OCI-M2 (cell line): Measurements from ENCODE around the gene ADAMTS4.

ENCODE experiments used
- DNase-seq: peaks from one replicate; lab custom pipeline; 2025; ENCODE audit not compliant: unreplicated experiment; lab: John Stamatoyannopoulos, UW

Gene ADAMTS4

DNA sequence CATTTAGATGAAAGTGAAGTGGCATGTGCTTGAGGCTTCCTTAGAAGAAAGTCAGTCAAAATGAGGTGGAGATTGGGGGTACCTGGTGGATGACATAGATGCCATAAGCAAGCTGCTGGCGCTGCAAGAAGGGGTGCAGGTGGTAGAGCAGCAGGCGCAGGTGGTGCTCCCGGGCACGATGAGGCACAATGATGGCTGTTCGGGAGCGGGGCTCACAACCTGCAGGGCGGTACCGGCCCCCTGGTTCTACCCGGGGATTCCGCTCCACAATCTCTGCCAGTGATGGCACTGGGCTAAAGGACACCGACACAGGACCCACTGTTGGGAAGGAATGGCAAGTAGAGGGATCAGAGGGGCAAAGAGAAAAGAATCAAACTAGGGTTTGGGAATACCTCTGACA lies 23.9 kb downstream of the ADAMTS4 start:
- DNase-seq: no peak

DNA sequence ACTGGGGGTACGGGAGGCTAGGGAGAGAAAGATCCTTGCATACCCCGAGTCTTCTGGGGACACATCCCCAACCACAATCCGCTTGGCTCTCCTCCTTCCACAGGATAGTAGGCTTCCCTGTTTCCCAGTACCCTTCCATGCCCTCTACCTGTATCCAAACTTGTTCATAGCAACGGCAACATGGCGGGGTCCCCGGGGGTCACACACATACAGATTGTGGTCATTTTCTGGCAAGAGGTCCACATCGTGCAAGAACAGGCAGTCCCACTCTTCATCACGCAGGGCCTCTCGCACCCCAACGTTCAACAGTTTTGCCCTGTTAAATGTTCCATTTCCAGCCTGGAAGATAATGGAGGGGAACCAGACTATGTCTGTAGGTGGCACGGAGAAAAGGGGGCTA lies 25.1 kb downstream of the ADAMTS4 start:
- no peak for DNase-seq

GRCh38 chr1:161172776-161173376 lies 26.0 kb downstream of the ADAMTS4 start:
- DNase-seq: no peak

- no peak for DNase-seq
These were observed 26.5 kb downstream of the ADAMTS4 start for GRCh38 chr1:161172349-161172748.

DNA sequence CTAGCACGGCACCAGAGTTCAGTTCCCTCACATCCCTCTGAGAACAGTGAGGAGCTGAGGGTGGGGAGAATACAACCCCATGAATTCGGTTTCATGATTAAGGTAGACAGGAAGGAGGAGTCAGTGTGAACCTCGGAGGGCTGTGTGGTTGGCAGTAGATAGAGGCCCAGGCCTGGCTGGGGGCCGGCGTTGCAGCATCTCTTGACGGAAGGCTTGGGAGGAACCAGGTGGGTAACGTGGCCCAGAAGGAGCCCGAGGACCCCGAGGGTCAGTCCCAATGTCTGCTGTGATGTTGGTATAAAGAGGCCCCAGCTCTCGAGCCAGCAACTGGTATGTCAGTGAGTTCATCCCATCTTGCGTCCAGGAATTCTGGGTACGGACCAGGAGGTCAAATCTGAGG lies 27.2 kb downstream of the ADAMTS4 start:
- DNase-seq: no peak

GRCh38 chr1:161171191-161171590 lies 27.7 kb downstream of the ADAMTS4 start:
- no peak for DNase-seq

- DNase-seq: no peak
These were observed 29.9 kb downstream of the ADAMTS4 start for GRCh38 chr1:161168906-161169305.

GRCh38 chr1:161166669-161167548 lies 31.9 kb downstream of the ADAMTS4 start:
- DNase-seq: no peak

DNA sequence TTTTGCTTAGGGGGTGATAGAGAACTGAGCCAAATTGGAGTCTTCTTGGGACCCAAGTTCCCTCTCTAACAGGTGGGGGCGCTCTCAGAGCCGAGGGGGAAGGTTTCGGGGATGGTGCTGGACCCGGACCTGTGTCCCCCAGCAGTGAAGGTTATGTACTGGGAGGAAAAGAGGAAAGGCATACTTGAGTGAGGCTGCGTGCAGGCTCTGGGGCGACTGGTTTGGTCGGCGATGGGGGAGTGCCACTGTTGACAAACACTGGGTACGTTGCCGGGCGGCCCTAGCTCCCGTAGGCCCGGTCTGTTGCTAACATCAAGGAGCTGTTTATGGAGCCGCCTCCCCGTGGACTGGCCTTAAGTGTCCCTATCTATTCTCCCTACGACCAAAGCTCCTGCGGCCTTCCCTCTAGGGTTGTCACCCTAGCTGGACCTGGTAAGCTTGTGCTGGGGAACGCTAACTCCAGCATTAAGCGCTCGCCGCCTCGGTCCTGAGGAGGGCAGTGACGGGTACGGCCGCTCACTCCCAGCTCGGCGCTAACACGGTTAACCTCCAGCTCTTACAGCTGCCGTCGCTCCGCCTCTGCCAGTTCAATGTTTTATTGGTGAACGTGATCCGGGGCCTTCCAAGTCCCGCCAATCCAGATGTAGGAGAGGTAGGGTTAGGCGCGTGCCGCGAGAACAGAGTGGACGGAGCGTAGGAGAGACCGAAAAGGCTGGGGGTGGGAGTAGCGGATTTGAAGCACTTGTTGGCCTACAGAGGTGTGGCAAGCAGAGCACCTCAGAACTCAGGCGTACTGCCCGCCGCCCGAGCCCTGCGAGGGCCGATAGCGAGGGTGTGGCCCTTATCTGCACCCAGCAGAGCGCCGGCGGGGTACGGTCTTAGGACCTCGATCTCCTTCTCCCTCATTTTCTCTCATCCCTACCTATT lies 32.8 kb downstream of the ADAMTS4 start, which contains the start of gene PPOX:
TSS of gene PPOX (plus strand) at position 685 of the 927 bp plus-strand sequence. CDS start 422 bp downstream, outside the sequence.
- peak; percentile 77 for DNase-seq

DNA sequence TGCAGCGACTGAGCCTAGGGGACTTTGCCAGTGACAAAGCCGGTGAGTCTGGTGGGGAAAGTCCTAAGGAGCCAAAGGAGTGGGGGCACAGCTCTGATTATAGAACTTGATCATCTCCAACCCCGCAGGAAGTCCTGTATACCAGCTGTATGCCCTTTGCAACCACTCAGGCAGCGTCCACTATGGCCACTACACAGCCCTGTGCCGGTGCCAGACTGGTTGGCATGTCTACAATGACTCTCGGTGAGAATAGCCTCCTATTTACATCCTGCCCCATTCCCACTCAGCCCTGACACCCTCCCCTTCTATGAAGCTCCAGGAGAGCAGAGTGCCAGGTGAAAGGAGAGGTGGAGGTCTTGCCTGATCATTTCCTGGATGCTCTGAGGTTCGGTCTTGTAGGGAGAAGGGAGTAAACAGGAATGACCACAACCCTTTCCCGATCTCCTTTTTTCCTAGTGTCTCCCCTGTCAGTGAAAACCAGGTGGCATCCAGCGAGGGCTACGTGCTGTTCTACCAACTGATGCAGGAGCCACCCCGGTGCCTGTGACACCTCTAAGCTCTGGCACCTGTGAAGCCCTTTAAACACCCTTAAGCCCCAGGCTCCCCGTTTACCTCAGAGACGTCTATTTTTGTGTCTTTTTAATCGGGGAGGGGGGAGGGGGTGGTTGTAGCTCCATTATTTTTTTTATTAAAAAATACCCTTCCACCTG lies 33.8 kb downstream of the ADAMTS4 start:
- no peak for DNase-seq

DNA sequence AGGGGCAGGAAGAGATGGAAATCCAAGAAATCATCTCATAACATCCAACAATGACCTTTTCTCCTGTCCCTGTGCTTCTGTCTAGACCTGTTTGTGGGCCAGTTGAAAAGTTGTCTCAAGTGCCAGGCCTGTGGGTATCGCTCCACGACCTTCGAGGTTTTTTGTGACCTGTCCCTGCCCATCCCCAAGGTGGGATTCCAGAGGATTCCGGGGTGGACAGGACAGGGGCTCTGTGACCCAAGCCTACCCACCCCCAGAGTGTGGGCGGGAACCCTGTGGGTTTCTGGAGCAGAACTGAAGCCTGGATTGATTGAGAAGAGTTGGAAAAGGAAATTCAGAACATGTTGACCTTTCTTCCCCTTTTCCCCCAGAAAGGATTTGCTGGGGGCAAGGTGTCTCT lies 35.1 kb downstream of the ADAMTS4 start:
- no peak for DNase-seq

GRCh38 chr1:161162806-161163205 lies 36.0 kb downstream of the ADAMTS4 start:
- DNase-seq: no peak

- no peak for DNase-seq
These were observed 36.8 kb downstream of the ADAMTS4 start for GRCh38 chr1:161162052-161162451.

DNA sequence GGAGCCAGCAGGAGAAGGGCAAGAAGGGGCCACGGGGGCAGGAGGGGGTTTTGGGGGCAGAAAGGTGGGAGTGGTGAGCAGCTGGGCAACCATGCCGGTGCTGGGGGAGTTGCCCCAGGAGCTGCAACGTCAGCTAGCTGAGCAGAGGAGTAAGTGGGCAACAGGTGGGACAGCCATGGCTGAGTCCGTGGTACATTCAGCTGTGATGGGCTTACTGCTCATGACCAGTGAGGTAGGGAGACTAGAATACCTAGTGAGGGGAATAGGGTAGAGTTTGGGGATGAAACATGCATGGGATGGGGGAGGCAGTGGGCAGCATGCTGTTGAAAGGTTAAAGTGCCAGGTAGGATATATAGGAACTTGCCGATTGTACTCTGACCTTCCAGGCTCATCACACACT lies 37.2 kb downstream of the ADAMTS4 start:
- DNase-seq: no peak

DNA sequence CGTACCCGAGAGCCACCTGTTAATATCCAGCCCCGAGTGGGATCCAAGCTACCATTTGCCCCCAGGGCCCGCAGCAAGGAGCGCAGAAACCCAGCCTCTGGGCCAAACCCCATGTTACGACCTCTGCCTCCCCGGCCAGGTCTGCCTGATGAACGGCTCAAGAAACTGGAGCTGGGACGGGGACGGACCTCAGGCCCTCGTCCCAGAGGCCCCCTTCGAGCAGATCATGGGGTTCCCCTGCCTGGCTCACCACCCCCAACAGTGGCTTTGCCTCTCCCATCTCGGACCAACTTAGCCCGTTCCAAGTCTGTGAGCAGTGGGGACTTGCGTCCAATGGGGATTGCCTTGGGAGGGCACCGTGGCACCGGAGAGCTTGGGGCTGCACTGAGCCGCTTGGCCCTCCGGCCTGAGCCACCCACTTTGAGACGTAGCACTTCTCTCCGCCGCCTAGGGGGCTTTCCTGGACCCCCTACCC lies 38.1 kb downstream of the ADAMTS4 start:
- no peak for DNase-seq

GRCh38 chr1:161159913-161160243 lies 39.0 kb downstream of the ADAMTS4 start:
- DNase-seq: no peak

- peak; percentile 39 for DNase-seq
These were observed 39.6 kb downstream of the ADAMTS4 start, which contains the start of gene USP21 for GRCh38 chr1:161159087-161159912. TSS of gene USP21 (plus strand) at chr1:161159500. CDS start at chr1:161160641, 1,141 bp downstream.

GRCh38 chr1:161158316-161159010 lies 40.4 kb downstream of the ADAMTS4 start:
- peak; percentile 24 for DNase-seq

GRCh38 chr1:161157867-161158266 lies 41.0 kb downstream of the ADAMTS4 start:
- no peak for DNase-seq
